Measurements from ENCODE around the gene PLIN1.

The PLIN1 gene

DNA sequence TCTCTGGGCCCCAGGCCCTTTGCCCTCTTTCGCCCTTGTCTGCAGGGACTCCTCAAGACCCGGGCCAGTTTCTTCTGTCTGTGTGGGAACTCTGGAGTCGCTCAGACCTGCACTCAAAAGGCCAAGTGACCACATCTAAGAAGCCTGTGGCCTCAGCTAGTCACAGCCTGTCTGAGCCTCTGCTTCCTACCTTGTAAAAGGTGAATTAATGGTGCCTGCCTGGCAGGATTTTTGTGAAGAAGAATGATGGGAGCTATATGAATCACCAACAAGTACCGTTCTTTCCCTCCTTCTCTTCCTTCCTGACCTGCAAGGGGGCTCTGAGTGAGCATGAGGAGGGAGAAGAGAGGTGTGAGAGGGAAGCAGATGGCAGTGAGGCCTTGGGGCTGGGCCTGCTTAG lies 7.5 kb downstream of the PLIN1 start:
- H3K4me3 ChIP-seq (replicated peaks; ENCODE audit: low read depth, low read length) = no peak overlapping the region
- TF ChIP-seq, protein P1, sequence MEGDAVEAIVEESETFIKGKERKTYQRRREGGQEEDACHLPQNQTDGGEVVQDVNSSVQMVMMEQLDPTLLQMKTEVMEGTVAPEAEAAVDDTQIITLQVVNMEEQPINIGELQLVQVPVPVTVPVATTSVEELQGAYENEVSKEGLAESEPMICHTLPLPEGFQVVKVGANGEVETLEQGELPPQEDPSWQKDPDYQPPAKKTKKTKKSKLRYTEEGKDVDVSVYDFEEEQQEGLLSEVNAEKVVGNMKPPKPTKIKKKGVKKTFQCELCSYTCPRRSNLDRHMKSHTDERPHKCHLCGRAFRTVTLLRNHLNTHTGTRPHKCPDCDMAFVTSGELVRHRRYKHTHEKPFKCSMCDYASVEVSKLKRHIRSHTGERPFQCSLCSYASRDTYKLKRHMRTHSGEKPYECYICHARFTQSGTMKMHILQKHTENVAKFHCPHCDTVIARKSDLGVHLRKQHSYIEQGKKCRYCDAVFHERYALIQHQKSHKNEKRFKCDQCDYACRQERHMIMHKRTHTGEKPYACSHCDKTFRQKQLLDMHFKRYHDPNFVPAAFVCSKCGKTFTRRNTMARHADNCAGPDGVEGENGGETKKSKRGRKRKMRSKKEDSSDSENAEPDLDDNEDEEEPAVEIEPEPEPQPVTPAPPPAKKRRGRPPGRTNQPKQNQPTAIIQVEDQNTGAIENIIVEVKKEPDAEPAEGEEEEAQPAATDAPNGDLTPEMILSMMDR (IDR thresholded peaks at IDR 0.05; ENCODE audit: insufficient read depth, low read length, poor library complexity, severe bottlenecking) = no peak
- DNase-seq (ENCODE audit: extremely low read depth, insufficient read length) = no peak
- H3K27me3 ChIP-seq (replicated peaks; ENCODE audit: control insufficient read depth, insufficient read depth, low read length) = no peaks in the 10 kb centered on the region; the same call in 1 of the 2 replicates
- no peaks in the 10 kb centered on the region for H3K36me3 ChIP-seq (ENCODE audit: control insufficient read depth, insufficient read depth, low read length)

DNA sequence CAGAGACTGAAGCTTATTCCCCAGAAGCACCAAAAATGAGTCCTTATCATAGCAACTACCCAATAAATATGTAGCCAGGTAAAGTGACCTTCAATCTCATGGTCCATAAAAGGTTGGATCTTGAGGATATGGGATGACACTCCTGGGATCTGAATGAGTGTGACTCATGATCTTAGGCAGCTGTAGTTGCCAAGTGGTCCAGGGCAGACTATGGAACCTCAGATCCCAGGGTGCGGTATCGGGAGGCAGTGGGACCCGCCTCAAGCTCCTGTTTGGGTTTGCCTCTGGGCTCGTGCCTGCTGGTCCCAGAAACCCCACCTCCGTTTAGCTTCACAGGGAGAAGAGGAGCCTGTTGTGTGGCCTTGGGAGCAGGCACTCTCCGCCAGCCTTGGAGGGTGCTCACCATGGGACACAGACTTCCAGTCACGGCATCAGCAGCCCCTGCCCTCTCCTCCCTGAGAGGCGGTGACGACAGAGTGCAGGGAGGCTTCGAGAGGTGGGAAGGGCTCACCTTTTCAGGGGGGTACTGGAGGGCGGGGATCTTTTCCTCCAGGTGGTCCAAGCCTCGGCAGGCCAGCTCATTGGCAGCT lies 8.1 kb downstream of the PLIN1 start:
- H3K27me3 ChIP-seq (replicated peaks; ENCODE audit: control insufficient read depth, insufficient read depth, low read length) = no peaks in the 10 kb centered on the region; the same call in 1 of the 2 replicates
- no peaks in the 10 kb centered on the region for H3K36me3 ChIP-seq (ENCODE audit: control insufficient read depth, insufficient read depth, low read length)
- TF ChIP-seq, protein P1 (IDR thresholded peaks at IDR 0.05; ENCODE audit: insufficient read depth, low read length, poor library complexity, severe bottlenecking) = no peak
- no peak for DNase-seq (ENCODE audit: extremely low read depth, insufficient read length)
- no peak overlapping the region for H3K4me3 ChIP-seq (replicated peaks; ENCODE audit: low read depth, low read length)

DNA sequence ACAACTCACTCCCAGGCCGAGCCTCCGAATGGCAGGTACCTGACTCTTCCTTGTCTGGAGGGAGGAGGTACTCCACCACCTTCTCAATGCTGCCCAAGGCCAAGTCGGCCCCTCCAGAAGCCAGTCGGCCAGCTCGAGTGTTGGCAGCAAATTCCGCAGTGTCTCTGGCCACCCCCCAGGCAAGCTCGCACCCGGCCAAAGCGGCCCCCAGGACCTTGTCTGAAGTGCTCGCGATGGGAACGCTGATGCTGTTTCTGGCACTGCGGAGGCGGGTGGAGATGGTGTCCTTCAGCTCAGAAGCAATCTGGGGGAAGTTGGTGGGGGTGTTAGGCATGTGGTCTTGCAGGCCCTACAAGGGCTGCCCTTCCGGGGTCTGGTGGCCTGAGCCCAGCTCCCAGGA lies 9.2 kb downstream of the PLIN1 start:
- no peaks in the 10 kb centered on the region; the same call in 1 of the 2 replicates for H3K27me3 ChIP-seq (replicated peaks; ENCODE audit: control insufficient read depth, insufficient read depth, low read length)
- H3K4me3 ChIP-seq (replicated peaks; ENCODE audit: low read depth, low read length) = no peak overlapping the region
- TF ChIP-seq, protein P1 (IDR thresholded peaks at IDR 0.05; ENCODE audit: insufficient read depth, low read length, poor library complexity, severe bottlenecking) = no peak
- DNase-seq (ENCODE audit: extremely low read depth, insufficient read length) = no peak
- H3K36me3 ChIP-seq (ENCODE audit: control insufficient read depth, insufficient read depth, low read length) = no peaks in the 10 kb centered on the region

DNA sequence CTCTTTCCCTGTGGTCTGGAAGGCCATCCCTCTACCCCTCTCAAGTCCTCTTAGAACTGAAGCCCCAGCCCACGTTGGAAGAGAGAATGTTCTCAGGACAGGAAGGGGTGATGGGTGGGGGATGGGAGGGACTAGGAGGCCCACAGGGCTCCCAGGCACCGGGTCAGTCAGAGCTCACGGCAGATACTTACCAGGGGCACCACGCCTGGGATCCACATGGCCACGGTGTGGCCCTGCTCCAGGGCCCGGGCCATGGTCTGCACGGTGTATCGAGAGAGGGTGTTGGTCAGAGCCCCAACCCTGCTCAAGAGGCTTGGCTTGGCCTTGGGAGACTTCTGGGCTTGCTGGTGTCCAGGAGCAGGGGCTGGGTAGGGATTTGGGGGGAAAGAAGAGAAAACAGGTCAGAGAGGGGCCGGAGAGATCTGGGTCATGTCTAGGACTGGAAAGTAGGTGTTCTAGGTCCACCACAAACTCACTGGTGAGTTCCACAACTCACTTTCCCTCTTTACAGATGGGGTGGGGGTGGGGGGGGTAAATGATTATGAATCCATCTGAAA lies 9.8 kb downstream of the PLIN1 start:
- no peak overlapping the region for H3K4me3 ChIP-seq (replicated peaks; ENCODE audit: low read depth, low read length)
- TF ChIP-seq, protein P1 (IDR thresholded peaks at IDR 0.05; ENCODE audit: insufficient read depth, low read length, poor library complexity, severe bottlenecking) = no peak
- H3K27me3 ChIP-seq (replicated peaks; ENCODE audit: control insufficient read depth, insufficient read depth, low read length) = no peaks in the 10 kb centered on the region; the same call in 1 of the 2 replicates
- DNase-seq (ENCODE audit: extremely low read depth, insufficient read length) = no peak
- H3K36me3 ChIP-seq (ENCODE audit: control insufficient read depth, insufficient read depth, low read length) = no peaks in the 10 kb centered on the region

DNA sequence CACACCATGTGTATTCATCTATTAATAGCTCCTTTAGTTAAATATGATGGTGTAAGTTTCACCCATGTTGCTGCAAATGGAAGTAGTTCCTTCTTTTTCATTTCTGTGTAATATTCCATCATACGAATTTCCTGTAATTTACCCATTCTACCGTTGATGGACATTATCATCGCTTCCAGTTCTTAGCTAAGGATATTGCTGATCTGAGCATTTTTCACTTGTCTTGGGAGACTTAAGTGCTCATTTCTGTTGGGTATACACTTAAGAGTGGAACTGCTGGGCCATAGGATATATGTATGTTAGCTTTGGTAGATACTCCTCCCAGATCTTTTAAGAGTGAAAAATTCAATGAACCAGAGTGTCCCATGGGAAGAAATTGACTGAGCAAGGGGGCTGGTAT lies 11.0 kb downstream of the PLIN1 start:
- H3K27me3 ChIP-seq (replicated peaks; ENCODE audit: control insufficient read depth, insufficient read depth, low read length) = no peaks in the 10 kb centered on the region; the same call in 1 of the 2 replicates
- no peak overlapping the region for H3K4me3 ChIP-seq (replicated peaks; ENCODE audit: low read depth, low read length)
- TF ChIP-seq, protein P1 (IDR thresholded peaks at IDR 0.05; ENCODE audit: insufficient read depth, low read length, poor library complexity, severe bottlenecking) = no peak
- no peaks in the 10 kb centered on the region for H3K36me3 ChIP-seq (ENCODE audit: control insufficient read depth, insufficient read depth, low read length)
- no peak for DNase-seq (ENCODE audit: extremely low read depth, insufficient read length)

DNA sequence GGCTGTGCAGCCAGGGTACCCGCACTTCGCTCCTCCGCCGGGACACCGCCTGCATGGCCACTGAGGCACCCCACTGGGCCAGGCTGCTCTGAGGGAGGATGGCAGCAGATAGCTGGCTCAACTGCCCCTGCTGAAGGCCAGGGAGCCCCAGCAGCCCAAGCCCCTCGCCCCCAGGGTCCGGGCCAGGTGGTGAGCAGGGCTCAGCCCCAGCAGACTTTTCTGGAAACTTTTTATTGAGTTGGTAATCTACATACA lies 11.5 kb downstream of the PLIN1 start:
- no peak for DNase-seq (ENCODE audit: extremely low read depth, insufficient read length)
- H3K36me3 ChIP-seq (ENCODE audit: control insufficient read depth, insufficient read depth, low read length) = no peaks in the 10 kb centered on the region
- no peaks in the 10 kb centered on the region; the same call in 1 of the 2 replicates for H3K27me3 ChIP-seq (replicated peaks; ENCODE audit: control insufficient read depth, insufficient read depth, low read length)
- TF ChIP-seq, protein P1 (IDR thresholded peaks at IDR 0.05; ENCODE audit: insufficient read depth, low read length, poor library complexity, severe bottlenecking) = no peak
- H3K4me3 ChIP-seq (replicated peaks; ENCODE audit: low read depth, low read length) = no peak overlapping the region

All from GM06990 (cell line).